K562 (cell line): ENCODE data around the gene LPA.
"Not testable (repeated sequence)": the region's sequence is repeated elsewhere in the genome, so short reads cannot be mapped to it uniquely, and the experiment has no call there.

Source experiments
- ETV1 ChIP-seq: fragments of 450-650 bp; conservative IDR thresholded peaks from 2 replicates; pipeline ENCODE4 v1.6.1; 2016; ENCODE audit warnings: missing genetic modification characterization, control low read depth, low read depth, missing compliant biosample characterization
- ID3 ChIP-seq, 2 experiments: fragments of 250-450 bp in 1 of 2; fragments of 450-650 bp in 1 of 2; sonication (Bioruptor Pico) in 1 of 2; IDR thresholded peaks; 2 replicates each; pipeline versions ENCODE4 v1.6.1 to v1.8.0; 2016 to 2021; ENCODE audit warnings: mild to moderate bottlenecking in 2 of 2, moderate library complexity in 2 of 2, missing compliant biosample characterization in 1 of 2, missing genetic modification characterization in 1 of 2
- ILF3 ChIP-seq: fragments of 450-650 bp; IDR thresholded peaks from 2 replicates; pipeline ENCODE4 v1.6.1; 2018; ENCODE audit warnings: antibody characterized with exemption, mild to moderate bottlenecking, moderate library complexity, borderline replicate concordance
- PHF21A ChIP-seq: fragments of 450-650 bp; IDR thresholded peaks from 2 replicates; pipeline ENCODE4 v1.6.1; 2017; ENCODE audit warnings: low read depth, borderline replicate concordance
- ZNF780A ChIP-seq: fragments of 250-450 bp; sonication (Bioruptor Pico); IDR thresholded peaks from 2 replicates; pipeline ENCODE4 v1.5.0; 2021; ENCODE audit warnings: mild to moderate bottlenecking

GRCh38 chr6:160578515-160578914 is 85.6 kb downstream of the LPA start:
- not testable (repeated sequence) for TF ChIP-seq ETV1 (tag); ZNF780A (CRISPR knock-in tag); ILF3; PHF21A; ID3 (CRISPR knock-in tag; IDR thresholded peaks at IDR 0.05); ID3 (tag; IDR thresholded peaks at IDR 0.05)
